Measurements from ENCODE around the gene PSMD13. TPM values are rescaled to one million over a fixed set of nuclear protein-coding genes. Genes with fewer than 3 reads are reported as not detected.

The PSMD13 gene
- total RNA-seq, 1 experiment from 2014 or later: 141 TPM

- H3K4me1 Mint-ChIP-seq: no peaks in the 10 kb centered on the region
- no CpG with 5 or more reads among the region's 14 CpGs for WGBS (ENCODE audit: extremely low coverage, insufficient read length, low lambda C conversion rate)
- Histone ChIP-seq H3K27ac (ENCODE audit: insufficient read length, low read depth, low read length) (no peak overlapping the region), H2AFZ (ENCODE audit: low read length) (no peak overlapping the region), H3K14ac (ENCODE audit: insufficient read depth, low read length) (no peak overlapping the region), H4K91ac (ENCODE audit: insufficient read length, low read depth, low read length) (no peak overlapping the region), H4K20me1 (ENCODE audit: control insufficient read depth, insufficient read depth, insufficient read length) (no peaks in the 10 kb centered on the region), H3K56ac (ENCODE audit: insufficient read length, low read depth, low read length) (no peak overlapping the region), H2BK120ac (ENCODE audit: low read depth, low read length, poor library complexity, severe bottlenecking) (no peak overlapping the region), H3K23ac (ENCODE audit: insufficient read length, low read depth, low read length) (no peak overlapping the region), H3K79me2 (ENCODE audit: insufficient read depth, low read length) (no peaks in the 10 kb centered on the region), H3K9ac (ENCODE audit: extremely low read depth, insufficient read length, low read length) (no peak overlapping the region), H2BK20ac (ENCODE audit: low read depth, low read length, poor library complexity, severe bottlenecking) (no peak overlapping the region), H3K27me3 (ENCODE audit: insufficient read depth, low read length) (no peaks in the 10 kb centered on the region), H2AK5ac (ENCODE audit: insufficient read length, low read length) (no peak overlapping the region), H3K4me2 (ENCODE audit: insufficient read depth, insufficient read length, low read length) (no peak overlapping the region), H3K18ac (ENCODE audit: insufficient read length, low read depth, low read length) (no peak overlapping the region), H4K8ac (replicated peaks; ENCODE audit: insufficient read length, low read depth, low read length) (no peak overlapping the region), H3K9me3 (ENCODE audit: control insufficient read depth, low read depth, low read length) (no peaks in the 10 kb centered on the region), H3T11ph (ENCODE audit: low read length) (no peak overlapping the region), H2BK15ac (ENCODE audit: low read depth, low read length) (no peak overlapping the region), H3K4ac (ENCODE audit: low read depth, low read length) (no peak overlapping the region), H3K4me1 (ENCODE audit: insufficient read depth, low read length) (no peaks in the 10 kb centered on the region), H3K79me1 (ENCODE audit: insufficient read depth, low read depth, low read length, poor library complexity, severe bottlenecking) (no peaks in the 10 kb centered on the region), H2BK5ac (ENCODE audit: insufficient read length, low read length) (no peak overlapping the region), H2BK12ac (ENCODE audit: insufficient read length, low read depth, low read length) (no peak overlapping the region), H4K5ac (ENCODE audit: insufficient read length, low read depth, low read length) (no peak overlapping the region), H3K23me2 (ENCODE audit: insufficient read length, low read depth, low read length, poor library complexity, severe bottlenecking) (no peaks in the 10 kb centered on the region)
- no peak for TF ChIP-seq CTCF (conservative IDR thresholded peaks at IDR 0.05)
- peaks cover 4% of the 10 kb centered on the region for H3K27me3 Mint-ChIP-seq (ENCODE audit: low read depth)
- peaks cover 12 to 19% (median 18%) of the 10 kb centered on the region in 3 experiments; a peak in 6 of 7 replicates for H3K36me3 Mint-ChIP-seq (ENCODE audit: insufficient read depth in 1 of 3, low read depth in 3 of 3)
- DNase-seq: no peak
- no peak overlapping the region for H3K27ac Mint-ChIP-seq
- H3K9me3 Mint-ChIP-seq: peaks cover 10 to 11% of the 10 kb centered on the region in 2 experiments
- H3K4me3 Mint-ChIP-seq: no peak overlapping the region
These were observed 20.4 kb downstream of the PSMD13 start for GRCh38 chr11:256952-257737.

Measured in H9 (cell line).